Right lobe of liver (tissue), 4 donors: ENCODE measurements around the gene WDR27.

Experiments used
- CTCF ChIP-seq, 4 donors: fragments of 200-600 bp in 3 of 4; fragments of 450-650 bp in 1 of 4; IDR thresholded peaks; one replicate each; pipeline versions ENCODE4 v1.5.1 to v1.8.0; 2016 to 2022; ENCODE audit warnings: antibody characterized with exemption in 4 of 4, mild to moderate bottlenecking in 2 of 4
- POLR2A ChIP-seq: fragments of 450-650 bp; IDR thresholded peaks from one replicate; pipeline ENCODE4 v1.6.1; 2017; ENCODE audit warnings: antibody characterized with exemption, mild to moderate bottlenecking
- donor health status: DM: no; HTN: no; CAD: no.
- donor health status: DM: no; HTN: no; CAD: no.
- donor health status: DM: no; HTN: yes; CAD: no.

GRCh38 chr6:169502445-169502844 lies 199.4 kb downstream of the WDR27 start:
- TF ChIP-seq CTCF (IDR thresholded peaks at IDR 0.05) (no peak), POLR2A (no peak)
